ENCODE measurements around the gene DLX1.
"Not testable (repeated sequence)": the region's sequence is repeated elsewhere in the genome, so short reads cannot be mapped to it uniquely, and the experiment has no call there.

The DLX1 gene

DNA sequence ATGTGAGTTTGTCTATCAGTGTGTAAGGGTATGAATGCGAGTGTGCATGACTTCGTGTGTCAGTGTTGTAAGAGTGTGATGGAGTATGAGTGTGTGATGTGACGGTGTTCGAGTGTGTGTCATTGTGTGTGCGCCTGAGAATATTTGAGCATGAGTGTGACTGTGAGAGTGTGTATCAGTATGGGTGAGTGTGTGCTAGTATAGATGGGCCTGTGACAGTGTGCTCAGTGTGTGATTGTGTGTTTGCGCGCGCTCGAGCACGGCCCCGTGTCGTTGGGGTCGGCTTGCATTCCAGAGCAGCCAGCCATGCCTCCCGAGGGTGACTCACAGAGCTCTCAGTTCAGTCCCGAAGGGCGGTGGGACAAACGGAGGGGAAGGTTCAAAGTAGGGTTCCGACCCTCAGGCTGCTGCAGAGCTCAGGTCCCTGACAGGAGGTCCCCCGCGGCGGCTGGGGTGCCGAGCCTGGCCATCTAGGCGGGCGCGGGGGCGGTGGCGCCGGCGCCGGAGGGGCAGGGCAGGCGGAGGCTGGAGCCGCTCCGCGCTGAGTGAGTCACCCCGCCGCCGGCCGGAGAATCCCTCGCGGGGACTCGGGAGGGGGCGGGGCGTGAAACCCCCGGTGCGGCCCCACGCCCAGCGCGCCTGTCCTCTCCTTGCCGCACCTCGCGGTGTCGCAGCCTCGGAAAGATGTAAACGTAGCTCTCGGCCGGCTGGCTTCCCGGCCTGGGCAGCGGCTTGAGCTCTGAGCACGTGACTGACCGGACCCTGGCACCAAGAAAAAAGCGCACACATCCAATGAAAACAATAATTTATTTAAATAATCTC is 13.6 kb downstream of the DLX1 start:
- no peak for DNase-seq (ENCODE audit: low read depth)

GRCh38 chr2:172099472-172100079 is 14.3 kb downstream of the DLX1 start:
- DNase-seq (ENCODE audit: low read depth) = no peak

DNA sequence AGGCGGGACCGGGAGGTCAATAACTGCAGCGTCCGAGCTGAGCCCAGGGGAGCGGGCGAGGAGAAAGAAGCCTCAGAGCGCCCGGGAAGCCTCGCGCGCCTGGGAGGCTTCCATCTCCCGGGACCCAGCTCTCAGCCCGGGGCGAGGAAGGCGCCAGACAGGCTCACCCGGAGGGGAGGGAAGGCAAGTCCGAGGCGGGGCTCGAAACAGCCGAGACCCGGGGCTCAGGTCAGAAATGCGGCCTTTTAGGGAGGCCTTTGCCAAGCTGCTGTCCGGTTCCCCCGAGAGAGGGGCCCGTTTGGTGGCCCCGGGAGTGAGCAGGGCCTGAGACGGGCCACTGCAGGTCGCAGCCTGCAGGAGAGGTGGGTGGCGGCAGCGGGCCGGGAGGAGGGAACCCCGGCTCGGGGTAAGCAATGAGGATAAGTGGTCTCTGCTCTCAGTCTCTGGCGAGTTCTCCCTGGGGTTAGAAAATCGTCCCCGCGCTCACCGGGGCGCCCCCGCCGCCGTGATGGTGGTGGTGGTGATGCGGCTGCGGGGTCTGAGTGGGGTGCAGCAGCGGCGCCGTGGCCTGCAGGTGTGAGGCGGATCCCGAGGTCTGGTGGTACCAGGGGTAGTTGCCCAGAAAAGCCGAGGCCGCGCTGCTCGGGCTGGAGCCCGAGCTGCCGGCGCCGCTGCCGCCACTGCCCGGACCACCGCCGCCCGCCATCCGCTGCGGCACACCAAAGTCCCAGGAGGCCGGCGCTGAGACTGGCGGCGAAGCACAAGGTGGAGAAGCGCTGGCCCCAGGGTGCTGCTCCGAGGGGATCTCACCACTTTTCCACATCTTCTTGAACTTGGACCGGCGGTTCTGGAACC is 15.0 kb downstream of the DLX1 start:
- no peak for DNase-seq (ENCODE audit: low read depth)

DNA sequence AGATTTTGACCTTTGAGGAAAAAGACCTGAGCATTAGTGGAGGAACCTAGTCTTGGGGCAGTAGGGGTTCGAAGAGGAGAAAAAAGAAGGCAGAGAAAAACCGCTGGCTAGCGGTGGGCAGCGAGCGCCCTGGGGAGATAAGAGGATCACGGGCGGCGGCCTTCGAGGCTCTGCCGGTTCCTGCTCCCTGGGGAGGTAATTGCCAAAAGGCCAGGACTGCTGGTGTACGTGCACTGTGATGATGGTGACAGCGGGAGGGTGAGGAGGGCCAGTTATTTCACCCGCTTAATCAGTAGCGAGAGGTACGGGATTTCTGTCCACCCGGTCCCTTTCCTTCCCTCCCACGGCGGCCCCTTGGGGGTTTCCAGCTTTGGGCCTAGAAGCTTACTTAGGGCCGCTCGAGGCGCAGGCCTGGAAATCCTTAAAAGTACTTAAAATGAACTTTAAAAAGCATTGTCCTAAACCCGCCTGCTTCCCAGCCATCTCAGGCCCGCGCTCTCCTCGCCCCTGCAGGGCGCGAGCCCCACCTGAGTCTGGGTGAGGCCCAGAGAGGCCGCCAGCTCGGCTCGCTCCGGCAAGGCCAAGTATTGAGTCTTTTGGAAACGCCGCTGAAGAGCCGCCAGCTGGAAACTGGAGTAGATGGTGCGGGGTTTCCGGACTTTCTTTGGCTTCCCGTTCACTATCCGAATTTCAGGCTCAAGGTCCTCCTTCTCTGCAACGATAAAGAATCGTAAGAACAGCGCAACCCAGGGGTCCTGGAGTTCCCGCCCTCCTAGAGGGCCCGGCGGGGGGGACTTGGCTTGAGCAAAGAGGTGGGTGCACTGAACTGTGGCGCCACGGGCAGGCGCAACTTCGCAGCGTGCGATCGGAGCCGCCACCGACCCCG is 15.9 kb downstream of the DLX1 start:
- DNase-seq (ENCODE audit: low read depth) = no peak

DNA sequence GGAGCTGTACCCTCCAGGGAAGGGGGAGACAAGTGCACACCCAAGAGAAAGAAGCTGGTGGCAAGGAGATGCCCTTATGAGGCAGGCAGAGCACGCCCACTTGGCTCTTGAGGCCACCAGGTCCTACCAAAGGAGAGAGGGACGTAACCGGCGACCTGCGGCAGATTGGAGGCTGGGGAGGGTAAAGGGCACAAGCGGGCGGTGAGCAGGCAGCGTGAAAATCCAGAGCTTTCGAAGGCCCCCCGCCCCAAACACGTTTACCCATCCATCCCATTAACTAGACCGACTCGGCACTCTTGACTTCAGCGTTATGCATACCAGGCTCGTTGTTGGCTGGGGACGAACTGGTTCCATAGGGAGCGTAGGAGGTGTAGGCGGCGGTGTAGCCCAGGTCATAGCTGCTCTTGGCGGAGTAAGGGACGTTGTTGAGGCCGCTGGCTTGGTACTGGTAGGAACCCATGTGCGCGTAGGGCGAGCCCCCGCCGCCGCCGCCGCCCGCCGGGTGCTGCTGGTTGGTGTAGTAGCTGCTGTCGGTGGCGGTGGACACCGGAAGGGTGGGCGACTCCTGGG is 16.6 kb downstream of the DLX1 start:
- DNase-seq (ENCODE audit: low read depth) = no peak

GRCh38 chr2:172102391-172103359 is 17.4 kb downstream of the DLX1 start, which contains the start of gene DLX2:
Gene DLX2 (minus strand): TSS chr2:172102900. CDS start chr2:172102538, 362 bp downstream.
- peak; percentile 58 for DNase-seq (ENCODE audit: low read depth)

- peak; percentile 77 for DNase-seq (ENCODE audit: low read depth)
Measured at GRCh38 chr2:172103471-172104272, 18.4 kb downstream of the DLX1 start.

GRCh38 chr2:172105471-172106107 is 20.3 kb downstream of the DLX1 start:
- no peak for DNase-seq (ENCODE audit: low read depth)

DNA sequence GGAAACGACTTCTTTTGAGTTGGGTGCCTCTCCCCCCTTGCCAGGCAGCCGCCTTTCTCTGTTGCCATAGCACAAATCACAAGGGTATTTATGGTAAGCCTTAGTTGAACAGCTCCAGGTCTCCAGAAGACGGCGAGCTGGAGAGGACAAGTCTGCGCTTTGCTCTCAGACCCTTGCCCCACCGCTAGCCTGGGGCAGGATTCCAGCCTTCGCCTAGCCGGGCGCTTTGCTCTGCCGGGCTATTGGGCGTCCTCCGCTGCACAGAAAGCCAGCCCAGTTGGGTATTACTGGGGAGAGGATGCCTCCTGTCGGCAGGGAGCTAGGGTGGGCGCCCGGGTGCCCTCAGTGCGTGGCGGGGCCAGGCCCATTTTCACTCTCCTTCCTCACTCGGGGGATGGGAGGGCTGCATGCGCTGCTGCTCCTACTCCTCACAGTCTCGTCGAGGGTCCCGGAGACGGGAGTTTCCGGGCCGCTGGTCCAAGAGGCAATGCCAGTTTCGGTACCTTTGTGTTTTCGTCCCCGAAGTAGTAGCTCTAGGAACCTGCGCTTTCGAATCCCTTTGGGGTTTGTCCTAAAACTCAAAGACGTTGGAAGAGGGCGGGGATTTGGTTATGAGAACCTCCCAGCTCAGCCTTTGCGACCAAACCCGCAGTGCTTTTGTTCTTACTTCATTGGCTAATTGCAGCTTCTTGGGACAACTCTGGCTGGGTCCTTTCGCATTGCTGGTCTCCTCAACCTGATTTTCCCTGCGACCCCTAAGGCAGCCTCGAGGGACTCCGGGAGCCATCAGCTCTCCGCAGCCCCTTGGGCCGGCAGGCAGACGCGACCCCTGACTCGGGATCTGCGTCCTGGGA is 21.0 kb downstream of the DLX1 start:
- DNase-seq (ENCODE audit: low read depth) = no peak

GRCh38 chr2:172107690-172108586 is 22.6 kb downstream of the DLX1 start:
- no peak for DNase-seq (ENCODE audit: low read depth)

DNA sequence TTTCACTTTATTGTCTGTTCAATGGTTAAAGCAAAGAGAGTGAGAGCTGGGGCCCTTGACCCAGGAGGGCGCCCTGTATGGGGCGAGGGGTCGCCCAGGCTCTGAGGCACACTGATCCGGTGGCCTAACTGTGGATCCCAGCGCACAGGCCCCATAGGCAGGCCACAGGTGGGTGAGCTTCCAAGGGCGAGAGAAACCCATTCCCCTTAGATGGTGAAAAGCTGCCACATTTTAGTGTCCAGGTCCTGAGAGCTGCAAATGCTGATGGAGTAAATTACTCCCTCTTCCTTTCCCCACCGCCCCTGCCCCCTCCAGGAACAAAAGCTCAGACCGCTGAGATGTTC is 23.3 kb downstream of the DLX1 start:
- DNase-seq (ENCODE audit: low read depth) = no peak

DNA sequence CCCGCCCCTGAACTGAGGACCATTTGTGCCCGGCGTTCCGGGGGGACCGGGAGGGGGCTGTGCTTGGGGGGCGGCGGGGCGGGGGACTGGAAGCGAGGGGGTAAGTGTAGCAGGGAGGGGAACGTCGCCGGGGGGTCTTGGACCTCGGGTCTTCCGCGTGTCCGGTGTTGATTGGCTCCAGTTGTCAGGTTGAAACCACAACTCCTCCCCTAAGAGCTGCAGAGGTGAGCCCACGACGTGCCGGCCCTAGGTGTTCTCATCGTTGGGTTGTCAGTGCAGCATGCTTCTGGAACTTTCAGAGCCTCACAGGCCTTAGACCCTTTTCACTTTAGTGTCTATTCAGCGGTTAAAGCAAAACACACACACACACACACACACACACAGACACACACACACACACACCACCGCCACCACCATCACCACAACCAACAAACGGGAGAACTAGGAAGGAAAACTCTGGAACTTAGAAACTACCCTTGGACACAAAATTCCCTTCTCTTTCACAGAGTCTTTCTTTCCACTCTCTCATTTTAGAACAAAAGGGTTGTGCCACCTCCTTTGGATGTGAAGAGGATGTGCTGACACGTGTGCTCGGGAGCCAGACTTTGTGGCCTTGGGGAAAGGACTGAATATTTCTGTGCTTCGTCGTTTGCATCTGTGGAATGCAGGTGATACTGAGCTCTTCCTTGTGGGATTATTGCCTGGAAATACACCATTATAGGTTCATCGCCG is 24.1 kb downstream of the DLX1 start:
- no peak for DNase-seq (ENCODE audit: low read depth)

DNA sequence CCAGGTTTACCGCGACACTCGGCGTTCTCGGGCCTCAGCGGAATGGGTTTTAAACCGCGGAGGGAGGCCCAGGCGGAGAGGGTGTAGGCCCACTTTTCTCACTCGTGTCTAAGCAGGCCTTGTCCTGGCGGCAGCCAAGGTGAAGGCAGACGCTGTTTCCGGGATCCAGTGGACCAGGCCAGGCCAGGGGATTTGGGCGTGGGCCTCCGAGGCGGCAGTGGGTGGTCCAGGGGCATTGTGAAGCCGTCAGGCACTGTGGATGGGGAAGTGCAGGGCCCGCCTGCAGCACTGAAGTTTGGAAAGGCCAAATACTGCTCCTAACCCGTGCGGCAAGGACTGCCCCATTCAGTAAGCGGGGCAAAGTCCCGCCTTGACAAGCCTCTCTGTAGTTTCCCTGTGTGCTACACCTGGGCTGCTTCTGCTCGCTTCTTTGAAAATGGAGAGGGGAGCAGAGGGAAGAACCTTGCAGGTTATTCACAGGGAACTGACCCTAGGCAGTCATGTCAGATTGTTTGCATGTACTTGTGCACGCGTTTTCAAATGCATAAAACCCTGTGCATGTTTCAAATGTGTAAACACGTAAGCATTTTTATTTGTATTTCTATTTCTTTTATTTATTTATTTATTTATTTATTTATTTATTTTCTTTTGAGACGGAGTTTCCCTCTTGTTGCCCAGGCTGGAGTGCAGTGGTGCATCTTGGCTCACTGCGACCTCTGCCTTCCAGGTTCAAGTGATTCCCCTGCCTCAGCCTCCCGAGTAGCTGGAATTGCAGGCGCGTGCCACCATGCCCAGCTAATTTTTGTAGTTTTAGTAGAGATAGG is 24.9 kb downstream of the DLX1 start:
- no peak for DNase-seq (ENCODE audit: low read depth)

DNA sequence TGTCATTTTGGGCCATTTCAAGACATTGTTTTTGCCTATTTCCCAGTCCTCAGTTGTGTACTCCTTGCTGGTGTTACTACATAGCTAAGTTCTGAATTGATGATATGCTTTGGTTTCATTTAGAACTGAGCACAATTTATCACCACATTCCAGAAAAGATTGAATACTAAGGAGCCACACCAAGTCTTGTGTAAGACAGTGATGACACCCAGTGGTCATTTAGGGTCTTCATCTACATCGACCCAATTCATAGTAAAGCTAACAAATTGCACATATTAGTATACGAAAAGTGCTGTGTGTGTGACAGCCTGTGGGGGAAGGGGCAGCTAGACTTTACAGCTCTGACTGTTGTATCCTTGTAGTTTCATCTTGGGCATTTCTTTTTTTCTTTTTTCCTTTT is 28.3 kb downstream of the DLX1 start:
- no peak for DNase-seq (ENCODE audit: low read depth)

GRCh38 chr2:172114176-172114575 is 28.9 kb downstream of the DLX1 start:
- DNase-seq (ENCODE audit: low read depth) = not testable (repeated sequence)
